Keratinocyte (primary cell): ENCODE results near the gene CYP19A1. TPM values are rescaled to one million over a fixed set of nuclear protein-coding genes. Genes with fewer than 3 reads are reported as not detected.
A peak's percentile ranks its signal among the peaks of the same experiment; 100 is the strongest.

Experiments used
- DNase-seq: peaks from one replicate; pipeline ENCODE4 v3.0.0-alpha.2; 2011; ENCODE audit warnings: low read depth, missing footprints, low spot score
- FAIRE-seq: peaks from 2 replicates; lab custom pipeline; 2011; peaks lifted over from hg19 to GRCh38; lab: Jason Lieb, UNC
- H2AFZ ChIP-seq: 2 replicates; pipeline ENCODE4 v1.6.0; 2012; ENCODE audit warnings: low read length, control low read depth, inconsistent platforms; ENCODE audit not compliant: control insufficient read depth
- H3K27ac ChIP-seq: 2 replicates; pipeline ENCODE4 v1.5.1; 2011; ENCODE audit warnings: low read length; ENCODE audit not compliant: control insufficient read depth, insufficient read depth
- H3K27me3 ChIP-seq: 3 replicates; pipeline ENCODE4 v1.6.0; 2011; ENCODE audit warnings: low read length; ENCODE audit not compliant: control insufficient read depth, insufficient read depth; ENCODE audit errors: extremely low read depth
- H3K36me3 ChIP-seq, 2 experiments: 2 replicates in 1 of 2; 3 replicates in 1 of 2; pipeline ENCODE4 v1.5.1; 2011; ENCODE audit warnings: low read length in 2 of 2, mild to moderate bottlenecking in 1 of 2; ENCODE audit not compliant: control insufficient read depth in 2 of 2, insufficient read depth in 2 of 2; ENCODE audit errors: extremely low read depth in 1 of 2
- H3K4me1 ChIP-seq: 3 replicates; pipeline ENCODE4 v1.5.1; 2011; ENCODE audit warnings: low read length; ENCODE audit not compliant: control insufficient read depth, insufficient read depth; ENCODE audit errors: extremely low read depth
- H3K4me2 ChIP-seq: 3 replicates; pipeline ENCODE4 v1.6.0; 2011; ENCODE audit warnings: low read depth, low read length; ENCODE audit not compliant: control insufficient read depth, insufficient read depth; ENCODE audit errors: extremely low read depth
- H3K4me3 ChIP-seq, 3 experiments: fragments of 200-600 bp in 1 of 3; sonication (generic) in 1 of 3; 2 replicates in 2 of 3; 3 replicates in 1 of 3; pipeline ENCODE4 v1.5.1; 2011 to 2016; ENCODE audit warnings: low read length in 3 of 3, mild to moderate bottlenecking in 3 of 3, control low read depth in 2 of 3, inconsistent platforms in 1 of 3, low read depth in 1 of 3, mixed read lengths in 1 of 3, mixed run types in 1 of 3, moderate library complexity in 1 of 3; ENCODE audit not compliant: control insufficient read depth in 2 of 3, insufficient read depth in 2 of 3; ENCODE audit errors: extremely low read depth in 1 of 3
- H3K79me2 ChIP-seq: 2 replicates; pipeline ENCODE4 v1.6.0; 2012; ENCODE audit warnings: low read length; ENCODE audit not compliant: control insufficient read depth, insufficient read depth
- H3K9ac ChIP-seq: 3 replicates; pipeline ENCODE4 v1.6.0; 2011; ENCODE audit warnings: low read length; ENCODE audit not compliant: control insufficient read depth, insufficient read depth; ENCODE audit errors: extremely low read depth
- H3K9me1 ChIP-seq: 3 replicates; pipeline ENCODE4 v1.6.0; 2011; ENCODE audit warnings: low read length; ENCODE audit not compliant: control insufficient read depth, insufficient read depth; ENCODE audit errors: extremely low read depth
- H3K9me3 ChIP-seq: 2 replicates; pipeline ENCODE4 v1.5.1; 2012; ENCODE audit warnings: low read depth, low read length; ENCODE audit not compliant: control insufficient read depth
- H4K20me1 ChIP-seq: 3 replicates; pipeline ENCODE4 v1.6.0; 2011; ENCODE audit warnings: low read length; ENCODE audit not compliant: control insufficient read depth, insufficient read depth; ENCODE audit errors: extremely low read depth
- CTCF ChIP-seq, 3 experiments: IDR thresholded peaks in 1 of 3; conservative IDR thresholded peaks in 1 of 3; optimal IDR thresholded peaks in 1 of 3; 2 replicates in 2 of 3; 3 replicates in 1 of 3; pipeline versions ENCODE3 to v1.5.1; 2011; ENCODE audit warnings: low read length in 3 of 3, mild to moderate bottlenecking in 3 of 3, moderate library complexity in 2 of 3, control low read depth in 1 of 3, inconsistent platforms in 1 of 3; ENCODE audit not compliant: insufficient read depth in 2 of 3; ENCODE audit errors: extremely low read depth in 1 of 3
- EZH2 ChIP-seq: IDR thresholded peaks from one replicate; pipeline ENCODE4 v1.6.1; 2012; ENCODE audit warnings: inconsistent platforms, mild to moderate bottlenecking, low read length, moderate library complexity
- dilution Hi-C: fragments of 300-500 bp; cut with MboI; formaldehyde crosslinking; loops from one replicate; pipeline ENCODE4 v1.7.0; 2020; ENCODE audit warnings: low sequenced_read_pairs; ENCODE audit not compliant: extremely low pct_ligation_motif_present
- polyA plus RNA-seq, 5 experiments: library from polyadenylated mRNA; depleted of rRNA in 3 of 5; stranded (reverse) in 3 of 5; stranded (forward) in 1 of 5; unstranded in 1 of 5; fragments of >200 nt; gene quantifications; 1 replicate in 1 of 5; 2 replicates in 3 of 5; 3 replicates in 1 of 5; pipeline versions ENCODE4 v1.2.1 to v1.2.3, GENCODE V29; 2011 to 2012; ENCODE audit warnings: missing spikeins in 2 of 5, low read depth in 1 of 5, low replicate concordance in 1 of 5

The CYP19A1 gene
- polyA plus RNA-seq, 1 donor (not counting 4 experiments of a cell fraction or from before 2014, with no cell fraction given): not detected

- Histone ChIP-seq H4K20me1 (no peaks in the 10 kb centered on the region), H3K4me2 (no peak overlapping the region), H3K9ac (no peak overlapping the region), H3K9me1 (no peaks in the 10 kb centered on the region), H2AFZ (no peak overlapping the region), H3K27ac (no peak overlapping the region), H3K4me1 (no peaks in the 10 kb centered on the region), H3K79me2 (no peaks in the 10 kb centered on the region), H3K9me3 (no peaks in the 10 kb centered on the region), H3K27me3 (no peaks in the 10 kb centered on the region), H3K4me3 (no peak overlapping the region), H3K36me3 (no peaks in the 10 kb centered on the region)
- dilution Hi-C loops: no loop called here
- FAIRE-seq (peak; percentile 59), DNase-seq (no peak)
- no peak for TF ChIP-seq CTCF (optimal IDR thresholded peaks at IDR 0.05 in 1 of 3, IDR thresholded peaks at IDR 0.05 in 1 of 3, conservative IDR thresholded peaks at IDR 0.05 in 1 of 3; ENCODE audit: extremely low read depth in 1 of 3, insufficient read depth in 2 of 3, low read length in 3 of 3)
- TF ChIP-seq EZH2: no peak
These were observed 37.7 kb upstream of the CYP19A1 start for GRCh38 chr15:51375966-51376640.

- no peaks in the 10 kb centered on the region for H3K79me2 ChIP-seq
- no peaks in the 10 kb centered on the region for H3K9me1 ChIP-seq
- no peak overlapping the region for H3K4me3 ChIP-seq
- dilution Hi-C loops: no loop called here
- TF ChIP-seq CTCF (optimal IDR thresholded peaks at IDR 0.05 in 1 of 3, IDR thresholded peaks at IDR 0.05 in 1 of 3, conservative IDR thresholded peaks at IDR 0.05 in 1 of 3; ENCODE audit: extremely low read depth in 1 of 3, insufficient read depth in 2 of 3, low read length in 3 of 3) (no peak), EZH2 (no peak)
- no peaks in the 10 kb centered on the region for H3K9me3 ChIP-seq
- H3K36me3 ChIP-seq: no peaks in the 10 kb centered on the region
- FAIRE-seq: no peak
- H4K20me1 ChIP-seq: no peaks in the 10 kb centered on the region
- H3K4me2 ChIP-seq: no peak overlapping the region
- no peaks in the 10 kb centered on the region for H3K4me1 ChIP-seq
- H3K27ac ChIP-seq: no peak overlapping the region
- no peak overlapping the region for H3K9ac ChIP-seq
- H2AFZ ChIP-seq: no peak overlapping the region
- no peaks in the 10 kb centered on the region for H3K27me3 ChIP-seq
- no peak for DNase-seq
These were observed 35.7 kb upstream of the CYP19A1 start for GRCh38 chr15:51374131-51374530.
